Loucy (cell line): ENCODE measurements around the gene ARHGAP42.

Source experiments
- EZH2phosphoT487 ChIP-seq: fragments of 200-600 bp; IDR thresholded peaks from 2 replicates; pipeline ENCODE4 v1.6.1; 2018; ENCODE audit warnings: antibody characterized with exemption, mild to moderate bottlenecking, moderate library complexity, borderline replicate concordance
- TF ChIP-seq, protein P1 (sequence below): fragments of 200-600 bp; sonication (generic); conservative IDR thresholded peaks from 2 replicates; pipeline ENCODE4 v1.5.1; 2014; ENCODE audit warnings: mild to moderate bottlenecking, antibody characterized with exemption, low read length

DNA sequence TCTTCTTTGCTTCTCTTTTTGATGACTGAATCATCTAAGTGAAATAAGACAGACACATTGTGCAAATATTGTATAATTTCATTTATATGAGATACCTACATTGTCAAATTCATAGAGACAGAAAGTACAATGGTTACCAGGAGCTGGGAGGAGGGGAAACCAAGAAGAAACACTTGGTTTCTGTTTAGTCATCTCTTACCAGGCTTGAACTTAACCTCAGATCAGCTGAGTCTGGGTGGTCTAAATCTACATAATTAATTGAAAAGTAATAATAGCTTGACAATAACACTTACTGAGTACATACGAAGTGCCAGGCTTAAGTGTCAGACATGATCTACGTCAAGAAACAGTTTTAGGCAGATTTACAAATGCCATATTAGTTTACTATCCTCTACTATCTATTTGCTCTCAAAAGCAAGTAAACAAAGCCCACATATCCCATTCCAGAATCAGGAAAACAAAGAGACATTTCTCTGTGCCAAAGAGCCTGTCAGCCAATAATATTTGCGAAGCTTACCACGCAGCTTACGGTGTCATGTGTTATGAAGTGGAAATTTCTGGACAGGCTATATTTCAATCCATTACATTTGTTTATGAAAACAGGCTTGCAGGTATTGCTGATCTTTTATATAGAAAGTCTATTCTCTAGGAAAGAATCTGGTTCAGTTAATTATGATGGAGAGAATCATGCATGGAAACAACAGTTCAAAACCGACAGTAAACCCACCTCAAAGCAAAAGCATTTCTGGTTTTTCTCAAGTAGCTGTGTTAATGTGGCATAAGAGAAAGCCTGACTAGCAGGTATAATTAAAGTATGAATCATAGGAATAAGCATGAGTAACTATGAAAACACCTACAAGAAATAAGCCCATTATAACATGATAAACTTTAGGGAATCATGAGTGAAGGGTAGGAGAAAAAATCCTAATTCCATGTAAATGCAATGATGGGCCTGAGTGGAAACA lies 2.7 kb upstream of the ARHGAP42 start:
- TF ChIP-seq, protein P1, sequence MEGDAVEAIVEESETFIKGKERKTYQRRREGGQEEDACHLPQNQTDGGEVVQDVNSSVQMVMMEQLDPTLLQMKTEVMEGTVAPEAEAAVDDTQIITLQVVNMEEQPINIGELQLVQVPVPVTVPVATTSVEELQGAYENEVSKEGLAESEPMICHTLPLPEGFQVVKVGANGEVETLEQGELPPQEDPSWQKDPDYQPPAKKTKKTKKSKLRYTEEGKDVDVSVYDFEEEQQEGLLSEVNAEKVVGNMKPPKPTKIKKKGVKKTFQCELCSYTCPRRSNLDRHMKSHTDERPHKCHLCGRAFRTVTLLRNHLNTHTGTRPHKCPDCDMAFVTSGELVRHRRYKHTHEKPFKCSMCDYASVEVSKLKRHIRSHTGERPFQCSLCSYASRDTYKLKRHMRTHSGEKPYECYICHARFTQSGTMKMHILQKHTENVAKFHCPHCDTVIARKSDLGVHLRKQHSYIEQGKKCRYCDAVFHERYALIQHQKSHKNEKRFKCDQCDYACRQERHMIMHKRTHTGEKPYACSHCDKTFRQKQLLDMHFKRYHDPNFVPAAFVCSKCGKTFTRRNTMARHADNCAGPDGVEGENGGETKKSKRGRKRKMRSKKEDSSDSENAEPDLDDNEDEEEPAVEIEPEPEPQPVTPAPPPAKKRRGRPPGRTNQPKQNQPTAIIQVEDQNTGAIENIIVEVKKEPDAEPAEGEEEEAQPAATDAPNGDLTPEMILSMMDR = no peak
- no peak for TF ChIP-seq EZH2phosphoT487
